Activated CD4-positive, alpha-beta memory T cell treated with anti-CD3 and anti-CD28 coated beads, Interleukin-2, amount 10 ng/mL, durations not matched to agents 7 days and 5 days (primary cell): Measurements from ENCODE around the gene BHLHA9. TPM values are rescaled to one million over a fixed set of nuclear protein-coding genes. Genes with fewer than 3 reads are reported as not detected.
"Not testable (repeated sequence)": the region's sequence is repeated elsewhere in the genome, so short reads cannot be mapped to it uniquely, and the experiment has no call there.

Experiments
- CTCF ChIA-PET: fragments of 350-600 bp; sonication (Branson Sonifier 250); formaldehyde crosslinking; loops from one replicate; lab custom pipeline; 2021; ENCODE audit warnings: antibody characterized with exemption, inconsistent platforms; lab: Charles Lee
- POLR2A ChIA-PET: fragments of 350-600 bp; sonication (Branson Sonifier 250); formaldehyde crosslinking; loops from one replicate; lab custom pipeline; 2021; ENCODE audit warnings: antibody characterized with exemption; lab: Charles Lee
- DNase-seq: peaks from one replicate; pipeline ENCODE4 v3.0.0-alpha.2; 2020
- H3K27ac Mint-ChIP-seq: one replicate; pipeline ENCODE4 v1.8.0; 2021; ENCODE audit warnings: mild to moderate bottlenecking, mixed read lengths
- H3K27me3 Mint-ChIP-seq: one replicate; pipeline ENCODE4 v1.8.0; 2021; ENCODE audit warnings: mixed read lengths
- H3K36me3 Mint-ChIP-seq: one replicate; pipeline ENCODE4 v1.8.0; 2021; ENCODE audit warnings: low read depth, mixed read lengths
- H3K4me1 Mint-ChIP-seq: one replicate; pipeline ENCODE4 v1.8.0; 2021; ENCODE audit warnings: mixed read lengths
- H3K4me3 Mint-ChIP-seq: one replicate; pipeline ENCODE4 v1.8.0; 2021; ENCODE audit warnings: mild to moderate bottlenecking, mixed read lengths
- H3K9me3 Mint-ChIP-seq: one replicate; pipeline ENCODE4 v1.8.0; 2021; ENCODE audit warnings: mixed read lengths
- total RNA-seq, 2 experiments: library from RNA; stranded (reverse); gene quantifications; one replicate each; pipeline ENCODE4 v1.2.3, GENCODE V29; 2021

The BHLHA9 gene
- total RNA-seq, 2 experiments from 2014 or later, result not detected

DNA sequence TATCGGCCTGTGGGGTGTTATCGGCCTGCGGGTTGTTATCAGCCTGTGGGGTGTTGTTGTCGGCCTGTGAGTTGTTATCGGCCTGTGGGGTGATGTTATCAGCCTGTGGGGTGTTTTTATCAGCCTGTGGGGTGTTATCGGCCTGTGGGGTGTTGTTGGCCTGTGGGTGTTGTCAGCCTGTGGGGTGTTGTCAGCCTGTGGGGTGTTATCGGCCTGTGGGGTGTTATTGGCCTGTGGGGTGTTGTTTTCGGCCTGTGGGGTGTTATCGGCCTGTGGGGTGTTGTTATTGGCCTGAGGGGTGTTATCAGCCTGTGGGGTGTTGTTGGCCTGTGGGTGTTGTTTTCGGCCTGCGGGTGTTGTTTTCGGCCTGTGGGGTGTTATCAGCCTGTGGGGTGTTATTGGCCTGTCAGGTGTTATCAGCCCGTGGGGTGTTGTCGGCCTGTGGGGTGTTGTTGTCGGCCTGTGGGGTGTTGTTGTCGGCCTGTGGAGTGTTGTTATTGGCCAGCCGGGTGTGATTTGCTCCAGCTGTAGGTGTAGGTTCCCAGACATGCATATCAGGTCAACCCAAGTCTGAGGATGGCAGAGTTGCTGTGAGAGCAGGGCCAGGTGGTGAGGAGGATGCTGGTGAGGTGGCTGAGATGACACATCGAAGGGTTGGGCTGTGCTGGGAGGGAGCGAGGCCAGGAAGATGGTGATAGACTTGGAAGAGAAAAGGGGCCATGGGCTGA, 16.3 kb downstream of the BHLHA9 start:
- peaks cover 13% of the 10 kb centered on the region for H3K36me3 Mint-ChIP-seq
- peak overlapping the region; percentile 21 for H3K27ac Mint-ChIP-seq
- H3K4me3 Mint-ChIP-seq, result no peak overlapping the region
- H3K9me3 Mint-ChIP-seq, result peaks cover 21% of the 10 kb centered on the region
- H3K27me3 Mint-ChIP-seq, result no peaks in the 10 kb centered on the region
- CTCF ChIA-PET, result no interaction called here
- POLR2A ChIA-PET, result no interaction called here
- H3K4me1 Mint-ChIP-seq, result peaks cover 13% of the 10 kb centered on the region
- DNase-seq, result no peak

DNA sequence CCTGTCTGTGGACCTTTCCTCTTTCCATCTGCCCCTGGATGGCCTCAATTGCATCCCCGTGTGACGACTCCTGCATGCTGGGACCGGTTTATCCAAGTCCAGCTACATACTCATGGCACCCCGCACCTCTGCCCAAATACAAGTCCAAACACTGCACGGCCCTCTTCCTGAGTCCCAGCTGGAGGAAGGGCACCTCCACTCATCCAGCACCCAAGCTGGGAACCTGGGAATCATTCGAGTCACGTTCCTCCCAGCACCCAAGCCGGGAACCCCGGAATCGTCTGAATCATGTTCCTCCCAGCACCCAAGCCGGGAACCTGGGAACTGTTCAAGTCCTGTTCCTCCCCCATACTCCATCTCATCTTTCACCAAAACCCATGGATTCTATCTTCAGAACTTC, 19.5 kb downstream of the BHLHA9 start:
- Mint-ChIP-seq H3K27me3 (peaks cover 1% of the 10 kb centered on the region), H3K4me3 (no peak overlapping the region), H3K9me3 (peaks cover 29% of the 10 kb centered on the region), H3K4me1 (peaks cover 41% of the 10 kb centered on the region), H3K36me3 (peaks cover 22% of the 10 kb centered on the region), H3K27ac (no peak overlapping the region)
- ChIA-PET CTCF (no interaction called here), POLR2A (no interaction called here)
- no peak for DNase-seq

DNA sequence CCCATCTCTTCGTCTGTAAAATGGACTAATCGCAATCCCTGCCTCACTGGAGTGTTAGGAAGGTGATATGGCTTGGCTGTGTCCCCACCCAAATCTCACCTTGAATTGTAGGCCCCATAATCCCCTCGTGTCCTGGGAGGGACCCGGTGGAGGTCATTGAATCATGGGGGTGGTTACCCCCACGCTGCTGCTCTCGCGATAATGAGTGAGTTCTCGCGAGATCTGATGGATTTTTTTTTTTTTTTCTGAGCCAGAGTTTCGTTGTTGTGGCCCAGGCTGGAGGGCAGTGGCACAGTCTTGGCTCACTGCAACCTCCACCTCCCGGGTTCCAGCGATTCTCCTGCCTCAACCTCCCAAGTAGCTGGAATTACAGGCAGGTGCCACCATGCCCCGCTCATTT, 20.4 kb downstream of the BHLHA9 start:
- Mint-ChIP-seq H3K27ac (no peak overlapping the region), H3K36me3 (peaks cover 22% of the 10 kb centered on the region), H3K27me3 (peaks cover 1% of the 10 kb centered on the region), H3K4me3 (no peak overlapping the region), H3K9me3 (peaks cover 29% of the 10 kb centered on the region), H3K4me1 (peaks cover 51% of the 10 kb centered on the region)
- DNase-seq, result no peak
- POLR2A ChIA-PET, result no interaction called here
- CTCF ChIA-PET, result no interaction called here

DNA sequence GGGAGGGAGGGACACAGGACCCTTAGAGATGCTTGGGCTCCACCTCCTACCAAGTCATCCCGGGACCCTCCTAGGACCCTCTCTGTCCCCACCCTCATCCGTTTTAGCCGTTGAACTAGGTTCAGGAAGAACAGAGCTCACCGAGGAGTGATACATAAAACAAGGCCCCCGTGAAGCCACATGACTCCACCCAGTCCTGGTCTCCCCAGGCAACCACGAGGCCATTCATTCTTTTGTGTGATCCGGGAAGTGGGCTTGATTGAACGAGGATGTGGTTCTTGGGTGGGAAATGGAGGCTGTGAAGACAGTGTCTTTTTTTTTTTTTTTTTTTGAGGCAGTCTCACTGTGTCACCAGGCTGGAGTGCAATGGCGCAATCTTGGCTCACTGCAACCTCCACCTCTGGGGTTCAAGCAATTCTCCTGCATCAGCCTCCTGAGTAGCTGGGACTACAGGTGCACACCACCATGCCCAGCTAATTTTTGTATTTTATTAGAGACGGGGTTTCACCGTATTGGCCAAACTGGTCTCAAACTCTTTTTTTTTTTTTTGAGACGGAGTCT, 24.0 kb downstream of the BHLHA9 start:
- POLR2A ChIA-PET, result interaction anchor here (0.6 to 1.0 kb wide), 6 partner anchors 14 to 223 kb away, joined by 3 to 4 read pairs (median 4); no protein-coding TSS in a partner anchor
- Mint-ChIP-seq H3K36me3 (peaks cover 17% of the 10 kb centered on the region), H3K4me3 (peak overlapping the region; percentile 36), H3K27ac (peak overlapping the region; percentile 96), H3K27me3 (peaks cover 3% of the 10 kb centered on the region), H3K9me3 (peaks cover 20% of the 10 kb centered on the region), H3K4me1 (peaks cover 76% of the 10 kb centered on the region)
- CTCF ChIA-PET, result interaction anchor here (0.6 to 2.2 kb wide), 9 partner anchors 10 to 297 kb away, joined by 3 to 10 read pairs (median 4); partner anchors contain the start of gene INPP5K
- peak; percentile 94 for DNase-seq

DNA sequence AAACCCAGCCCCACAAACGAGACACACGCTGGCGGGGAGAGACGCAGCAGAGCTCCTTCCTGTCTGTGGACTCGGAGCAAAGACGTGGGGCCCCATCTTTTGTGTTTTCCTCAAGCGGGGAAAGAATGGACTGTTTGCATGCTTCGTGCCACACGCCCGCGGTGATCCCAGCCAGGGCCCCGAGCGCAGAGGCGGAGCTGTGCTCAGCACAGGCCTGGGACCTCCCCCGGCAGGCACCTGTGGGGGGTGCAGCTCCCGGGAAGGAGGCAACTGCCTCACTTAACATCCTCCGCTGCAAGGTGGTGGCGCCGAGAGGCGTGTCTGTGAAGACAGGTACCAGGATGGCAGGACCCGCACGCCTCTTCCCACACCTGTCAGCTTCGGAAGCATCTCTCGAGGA, 28.4 kb downstream of the BHLHA9 start:
- H3K4me3 Mint-ChIP-seq, result no peak overlapping the region
- peaks cover 4% of the 10 kb centered on the region for H3K36me3 Mint-ChIP-seq
- H3K9me3 Mint-ChIP-seq, result peaks cover under 1% of the 10 kb centered on the region
- CTCF ChIA-PET, result interaction anchor here (0.6 to 1.1 kb wide), 4 partner anchors 10 to 135 kb away, joined by 3 to 6 read pairs (median 4); no protein-coding TSS in a partner anchor
- no peak overlapping the region for H3K27ac Mint-ChIP-seq
- DNase-seq, result peak; percentile 26
- H3K4me1 Mint-ChIP-seq, result peaks cover 55% of the 10 kb centered on the region
- H3K27me3 Mint-ChIP-seq, result peaks cover 2% of the 10 kb centered on the region
- POLR2A ChIA-PET, result interaction anchor here (1.0 to 1.1 kb wide), 3 partner anchors 31 to 218 kb away, joined by 3 read pairs; partner anchors contain the start of gene INPP5K

DNA sequence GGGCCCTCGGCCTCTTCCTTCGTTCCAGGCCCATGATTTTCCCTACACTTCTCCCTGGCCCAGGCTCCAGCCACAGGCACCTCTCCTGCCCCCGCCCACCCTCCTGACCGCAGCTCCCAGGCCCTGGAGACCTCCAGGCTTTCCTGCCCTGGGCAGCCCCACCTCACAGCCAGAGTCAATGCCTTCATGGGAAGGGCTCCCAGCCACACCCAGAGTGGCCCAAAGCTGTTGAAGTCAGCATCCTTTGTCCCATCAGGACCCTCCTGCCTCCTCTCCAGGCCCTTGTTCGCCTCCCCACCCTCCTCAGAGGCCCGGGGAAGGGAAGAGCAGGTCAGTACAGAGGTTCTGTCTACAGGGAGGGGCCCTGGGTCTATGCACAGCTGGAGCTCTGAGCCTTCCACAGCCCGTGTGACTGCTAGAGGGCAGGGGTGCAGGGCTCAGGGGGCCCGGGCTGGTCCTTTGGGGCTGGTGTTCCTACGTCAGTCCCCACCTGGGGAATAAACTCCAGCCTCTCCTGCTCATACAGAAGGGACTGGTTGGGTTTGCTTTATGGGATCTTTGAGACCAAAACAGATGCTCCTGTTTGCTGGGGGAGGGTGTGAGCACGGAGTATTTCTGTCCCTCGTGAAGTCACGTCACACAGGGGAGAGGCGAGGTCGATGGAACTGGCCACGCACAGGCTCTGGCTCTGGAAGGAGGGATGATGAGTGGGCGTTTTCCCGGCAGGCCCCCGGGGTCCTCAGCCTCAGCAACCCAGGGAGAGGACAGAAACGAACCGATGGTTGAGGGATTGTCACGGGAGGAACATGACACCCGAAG, 29.5 kb downstream of the BHLHA9 start:
- Mint-ChIP-seq H3K27me3 (peaks cover 2% of the 10 kb centered on the region), H3K36me3 (no peaks in the 10 kb centered on the region), H3K4me1 (peaks cover 43% of the 10 kb centered on the region), H3K9me3 (no peaks in the 10 kb centered on the region), H3K27ac (no peak overlapping the region), H3K4me3 (no peak overlapping the region)
- ChIA-PET POLR2A (interaction anchor here (1.0 to 1.1 kb wide), 2 partner anchors 32 to 217 kb away, joined by 3 read pairs; partner anchors contain the start of gene INPP5K), CTCF (no interaction called here)
- no peak for DNase-seq

DNA sequence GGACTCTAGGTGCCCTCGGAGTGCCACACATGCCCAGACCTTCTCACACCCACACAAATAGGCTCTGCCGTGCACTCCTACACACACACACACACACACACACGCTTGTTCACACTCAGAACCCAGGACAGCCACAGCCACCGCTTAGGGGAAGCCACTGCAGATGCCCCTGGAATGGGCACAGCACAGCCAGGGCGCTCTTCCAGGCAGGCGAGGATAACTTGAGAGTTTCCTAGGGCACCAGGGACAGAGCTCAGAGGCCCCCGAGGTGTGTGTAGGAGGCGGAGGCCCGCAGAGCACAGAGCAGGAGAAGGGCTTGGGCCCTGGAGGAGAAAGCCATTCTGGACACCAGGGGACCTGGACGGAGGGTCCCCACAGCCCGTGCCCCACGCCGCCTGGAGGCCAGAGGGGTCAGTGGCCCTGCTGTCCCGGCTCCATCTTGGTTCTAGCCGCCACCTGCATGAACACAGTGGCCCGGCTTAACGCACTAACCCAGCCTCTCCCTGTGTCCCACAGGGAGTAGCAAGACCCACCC, 30.2 kb downstream of the BHLHA9 start:
- Mint-ChIP-seq H3K9me3 (no peaks in the 10 kb centered on the region), H3K4me3 (no peak overlapping the region), H3K27me3 (peaks cover 2% of the 10 kb centered on the region), H3K4me1 (peaks cover 37% of the 10 kb centered on the region), H3K27ac (no peak overlapping the region), H3K36me3 (no peaks in the 10 kb centered on the region)
- no peak for DNase-seq
- CTCF ChIA-PET, result no interaction called here
- POLR2A ChIA-PET, result no interaction called here

DNA sequence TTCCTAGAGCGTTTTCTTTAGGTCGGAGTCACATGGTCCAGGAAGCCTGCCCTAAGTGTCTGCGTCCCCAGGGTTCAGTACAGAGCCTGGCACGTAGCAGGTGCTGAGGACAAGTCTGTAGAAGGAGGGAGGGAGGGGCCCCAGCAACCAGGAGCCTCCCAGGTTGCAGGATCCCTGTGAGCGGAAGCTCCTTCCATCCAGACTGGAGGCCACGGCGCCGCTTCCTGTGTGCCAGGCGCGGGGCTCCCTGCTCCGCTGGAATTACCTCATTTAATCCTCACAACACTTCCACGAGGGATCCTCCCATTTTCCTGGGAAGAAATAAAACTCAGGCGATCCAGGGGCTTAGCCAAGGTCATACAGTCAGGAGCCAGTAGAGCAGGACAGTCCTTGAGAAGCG, 31.3 kb downstream of the BHLHA9 start:
- no peak for DNase-seq
- Mint-ChIP-seq H3K27me3 (peaks cover 4% of the 10 kb centered on the region), H3K27ac (no peak overlapping the region), H3K36me3 (no peaks in the 10 kb centered on the region), H3K4me3 (no peak overlapping the region), H3K4me1 (peaks cover 28% of the 10 kb centered on the region), H3K9me3 (no peaks in the 10 kb centered on the region)
- POLR2A ChIA-PET, result no interaction called here
- CTCF ChIA-PET, result no interaction called here

DNA sequence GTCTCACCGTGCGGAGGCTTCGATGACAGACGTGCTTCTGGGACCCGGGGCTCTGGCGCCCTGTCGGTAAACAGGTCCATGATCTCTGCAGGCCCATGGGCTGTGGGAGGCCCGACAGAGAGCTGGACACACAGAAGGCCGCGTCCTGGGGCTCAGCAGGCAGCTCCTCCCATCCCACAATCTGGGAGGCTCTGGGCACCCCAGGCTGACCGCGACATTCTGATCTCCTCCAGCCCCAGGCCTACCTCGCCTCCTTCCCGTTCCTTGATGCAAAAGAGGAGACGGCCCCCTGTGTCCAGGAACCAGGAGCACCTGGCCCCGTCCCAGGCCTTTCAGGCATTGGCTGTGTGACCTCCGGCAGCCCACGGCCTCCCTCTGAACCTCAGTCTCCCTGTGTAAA, 32.5 kb downstream of the BHLHA9 start:
- Mint-ChIP-seq H3K4me1 (peaks cover 19% of the 10 kb centered on the region), H3K27me3 (peaks cover 9% of the 10 kb centered on the region), H3K27ac (no peak overlapping the region), H3K36me3 (no peaks in the 10 kb centered on the region), H3K4me3 (no peak overlapping the region), H3K9me3 (no peaks in the 10 kb centered on the region)
- POLR2A ChIA-PET, result interaction anchor here (0.5 kb wide), 1 partner anchor 392 kb away, joined by 5 read pairs; no protein-coding TSS in a partner anchor
- DNase-seq, result no peak
- CTCF ChIA-PET, result no interaction called here

DNA sequence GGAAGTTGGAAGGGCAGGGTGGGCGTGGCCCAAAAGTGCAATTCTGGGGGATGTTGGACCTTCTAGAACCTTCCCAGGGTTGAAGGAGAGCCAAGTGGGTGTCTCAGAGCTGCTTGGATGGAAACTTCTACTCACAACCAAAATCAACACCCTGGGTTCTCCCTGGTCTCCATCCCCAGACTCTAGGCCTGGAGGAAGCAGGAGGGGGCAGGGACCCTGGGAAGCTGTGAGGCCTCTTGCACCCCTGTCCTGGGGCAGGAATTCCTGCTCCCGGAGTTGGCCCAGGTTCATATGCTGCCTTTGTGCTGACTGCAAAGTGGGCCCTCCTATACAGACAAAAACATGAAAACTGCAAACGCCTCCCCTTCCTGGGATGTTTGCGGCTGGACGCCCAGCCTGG, 34.3 kb downstream of the BHLHA9 start:
- no peak for DNase-seq
- ChIA-PET CTCF (interaction anchor here (0.5 kb wide), 1 partner anchor 11 kb away, joined by 3 read pairs; no protein-coding TSS in a partner anchor), POLR2A (no interaction called here)
- Mint-ChIP-seq H3K27me3 (peaks cover 7% of the 10 kb centered on the region), H3K4me1 (peaks cover 5% of the 10 kb centered on the region), H3K27ac (no peak overlapping the region), H3K36me3 (no peaks in the 10 kb centered on the region), H3K4me3 (no peak overlapping the region), H3K9me3 (no peaks in the 10 kb centered on the region)

DNA sequence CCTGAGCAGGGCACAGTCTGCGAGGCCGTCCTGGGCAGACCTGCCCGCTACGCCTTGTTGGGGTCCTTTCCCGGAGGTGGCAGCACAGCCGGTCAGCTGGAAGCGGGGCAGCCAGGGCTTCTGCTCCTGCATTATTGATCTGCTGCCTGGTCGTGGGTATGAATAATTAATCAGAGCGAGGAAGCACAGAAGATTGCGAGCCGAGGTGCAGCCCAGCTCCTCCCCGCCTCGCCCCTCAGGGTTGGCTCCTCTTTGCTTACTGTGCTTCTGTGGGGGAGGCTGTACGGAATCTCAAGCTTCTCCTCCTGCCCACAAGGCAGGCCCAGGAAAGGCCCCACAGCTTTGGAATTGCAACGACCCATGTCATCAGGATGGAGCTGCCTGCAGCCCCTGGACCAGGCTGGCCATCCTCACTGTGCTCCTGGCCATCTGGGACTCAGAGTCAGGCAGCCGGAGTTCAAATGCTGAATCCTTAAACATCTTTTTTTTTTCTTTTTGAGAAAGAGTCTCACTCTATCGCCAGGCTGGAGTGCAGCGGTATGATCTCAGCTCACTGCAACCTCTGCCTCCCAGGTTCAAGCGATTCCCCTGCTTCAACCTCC, 34.8 kb downstream of the BHLHA9 start:
- no peaks in the 10 kb centered on the region for H3K36me3 Mint-ChIP-seq
- POLR2A ChIA-PET, result no interaction called here
- H3K27ac Mint-ChIP-seq, result no peak overlapping the region
- CTCF ChIA-PET, result no interaction called here
- H3K27me3 Mint-ChIP-seq, result peaks cover 7% of the 10 kb centered on the region
- no peaks in the 10 kb centered on the region for H3K9me3 Mint-ChIP-seq
- no peak overlapping the region for H3K4me3 Mint-ChIP-seq
- DNase-seq, result no peak
- H3K4me1 Mint-ChIP-seq, result peaks cover 4% of the 10 kb centered on the region

DNA sequence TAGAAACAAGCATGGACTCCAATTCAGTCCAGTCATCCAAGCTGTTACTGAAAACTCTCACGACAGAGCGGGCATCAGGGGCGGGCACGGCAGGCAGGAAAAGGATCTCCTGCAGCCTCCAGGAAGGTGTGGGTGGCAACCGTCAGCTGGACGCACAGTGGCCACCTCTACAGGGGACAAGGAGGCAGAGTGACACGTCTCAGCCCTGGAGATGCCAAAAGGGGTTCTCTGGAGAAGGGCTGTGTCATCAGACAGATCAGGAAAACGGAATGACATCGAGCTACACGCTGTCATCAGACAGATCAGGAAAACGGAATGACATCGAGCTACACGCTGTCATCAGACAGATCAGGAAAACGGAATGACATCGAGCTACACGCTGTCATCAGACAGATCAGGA, 37.6 kb downstream of the BHLHA9 start:
- CTCF ChIA-PET, H3K9me3 Mint-ChIP-seq, H3K27ac Mint-ChIP-seq, H3K36me3 Mint-ChIP-seq, H3K4me1 Mint-ChIP-seq, POLR2A ChIA-PET, H3K4me3 Mint-ChIP-seq, H3K27me3 Mint-ChIP-seq, DNase-seq: not testable (repeated sequence)
